Brain microvascular endothelial cell (primary cell): ENCODE data around the gene NGEF.
"Not testable (repeated sequence)": the region's sequence is repeated elsewhere in the genome, so short reads cannot be mapped to it uniquely, and the experiment has no call there.

Experiments used
- DNase-seq: peaks from one replicate; pipeline ENCODE4 v3.0.0-alpha.2; 2020
- H3K27ac ChIP-seq: fragments of 250-450 bp; sonication (Bioruptor Pico); 2 replicates; pipeline ENCODE4 v1.5.1; 2020; ENCODE audit warnings: mild to moderate bottlenecking, moderate library complexity
- H3K27me3 ChIP-seq: fragments of 250-450 bp; sonication (Bioruptor Pico); replicated peaks from 2 replicates; pipeline ENCODE4 v1.5.1; 2020; ENCODE audit warnings: mild to moderate bottlenecking
- H3K36me3 ChIP-seq: fragments of 250-450 bp; sonication (Bioruptor Pico); replicated peaks from 2 replicates; pipeline ENCODE4 v1.5.1; 2020; ENCODE audit warnings: mild to moderate bottlenecking
- H3K4me3 ChIP-seq: 2 replicates; pipeline ENCODE4 v1.5.1; 2011; ENCODE audit warnings: low read depth, mild to moderate bottlenecking, control low read depth, low read length, moderate library complexity
- in situ Hi-C: cut with HindIII; loops from 2 replicates; pipeline ENCODE4 v1.10.0; 2017; ENCODE audit warnings: low sequenced_read_pairs, low pct_ligation_motif_present
- TF ChIP-seq, protein P1 (sequence below): IDR thresholded peaks from 2 replicates; pipeline ENCODE4 v1.5.1; 2011; ENCODE audit warnings: low read depth, mild to moderate bottlenecking, moderate library complexity, low read length, control low read depth, inconsistent platforms; ENCODE audit errors: missing control alignments

NGEF gene

GRCh38 chr2:232911712-232912277 is 101.3 kb downstream of the NGEF start:
- in situ Hi-C loops, result no loop called here
- Histone ChIP-seq H3K27ac (no peak overlapping the region), H3K4me3 (no peak overlapping the region), H3K36me3 (no peaks in the 10 kb centered on the region), H3K27me3 (no peaks in the 10 kb centered on the region)
- TF ChIP-seq, protein P1, sequence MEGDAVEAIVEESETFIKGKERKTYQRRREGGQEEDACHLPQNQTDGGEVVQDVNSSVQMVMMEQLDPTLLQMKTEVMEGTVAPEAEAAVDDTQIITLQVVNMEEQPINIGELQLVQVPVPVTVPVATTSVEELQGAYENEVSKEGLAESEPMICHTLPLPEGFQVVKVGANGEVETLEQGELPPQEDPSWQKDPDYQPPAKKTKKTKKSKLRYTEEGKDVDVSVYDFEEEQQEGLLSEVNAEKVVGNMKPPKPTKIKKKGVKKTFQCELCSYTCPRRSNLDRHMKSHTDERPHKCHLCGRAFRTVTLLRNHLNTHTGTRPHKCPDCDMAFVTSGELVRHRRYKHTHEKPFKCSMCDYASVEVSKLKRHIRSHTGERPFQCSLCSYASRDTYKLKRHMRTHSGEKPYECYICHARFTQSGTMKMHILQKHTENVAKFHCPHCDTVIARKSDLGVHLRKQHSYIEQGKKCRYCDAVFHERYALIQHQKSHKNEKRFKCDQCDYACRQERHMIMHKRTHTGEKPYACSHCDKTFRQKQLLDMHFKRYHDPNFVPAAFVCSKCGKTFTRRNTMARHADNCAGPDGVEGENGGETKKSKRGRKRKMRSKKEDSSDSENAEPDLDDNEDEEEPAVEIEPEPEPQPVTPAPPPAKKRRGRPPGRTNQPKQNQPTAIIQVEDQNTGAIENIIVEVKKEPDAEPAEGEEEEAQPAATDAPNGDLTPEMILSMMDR, result no peak
- no peak for DNase-seq

- no peaks in the 10 kb centered on the region for H3K27me3 ChIP-seq
These were observed 102.7 kb downstream of the NGEF start for GRCh38 chr2:232910376-232910775.

GRCh38 chr2:232908695-232909094 is 104.4 kb downstream of the NGEF start:
- DNase-seq, result no peak
- in situ Hi-C loops, result no loop called here
- no peak overlapping the region for H3K4me3 ChIP-seq
- H3K36me3 ChIP-seq, result no peaks in the 10 kb centered on the region
- TF ChIP-seq, protein P1, result no peak
- H3K27me3 ChIP-seq, result no peaks in the 10 kb centered on the region
- no peak overlapping the region for H3K27ac ChIP-seq

More at GRCh38 chr2:232910376-232910775, 102.7 kb downstream of the NGEF start:
- TF ChIP-seq, protein P1, result no peak
- no peak overlapping the region for H3K27ac ChIP-seq
- no peaks in the 10 kb centered on the region for H3K36me3 ChIP-seq
- no peak overlapping the region for H3K4me3 ChIP-seq
- no peak for DNase-seq
- in situ Hi-C loops, result no loop called here

DNA sequence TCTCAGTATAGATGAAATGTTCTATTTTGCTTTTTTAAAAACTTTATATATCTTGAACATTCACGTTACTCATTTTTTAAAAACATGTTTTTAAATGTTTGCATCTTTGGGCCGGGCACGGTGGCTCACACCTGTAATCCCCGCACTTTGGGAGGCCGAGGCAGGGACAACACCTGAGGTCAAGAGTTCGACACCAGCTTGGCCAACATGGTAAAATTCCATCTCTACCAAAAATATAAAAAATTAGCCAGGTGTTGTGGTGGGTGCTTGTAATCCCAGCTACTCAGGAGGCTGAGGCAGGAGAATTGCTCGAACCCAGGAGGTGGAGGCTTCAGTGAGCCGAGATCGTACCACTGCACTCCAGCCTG is 105.4 kb downstream of the NGEF start:
- H3K4me3 ChIP-seq, DNase-seq, H3K36me3 ChIP-seq, H3K27me3 ChIP-seq, H3K27ac ChIP-seq, in situ Hi-C loops: not testable (repeated sequence)

DNA sequence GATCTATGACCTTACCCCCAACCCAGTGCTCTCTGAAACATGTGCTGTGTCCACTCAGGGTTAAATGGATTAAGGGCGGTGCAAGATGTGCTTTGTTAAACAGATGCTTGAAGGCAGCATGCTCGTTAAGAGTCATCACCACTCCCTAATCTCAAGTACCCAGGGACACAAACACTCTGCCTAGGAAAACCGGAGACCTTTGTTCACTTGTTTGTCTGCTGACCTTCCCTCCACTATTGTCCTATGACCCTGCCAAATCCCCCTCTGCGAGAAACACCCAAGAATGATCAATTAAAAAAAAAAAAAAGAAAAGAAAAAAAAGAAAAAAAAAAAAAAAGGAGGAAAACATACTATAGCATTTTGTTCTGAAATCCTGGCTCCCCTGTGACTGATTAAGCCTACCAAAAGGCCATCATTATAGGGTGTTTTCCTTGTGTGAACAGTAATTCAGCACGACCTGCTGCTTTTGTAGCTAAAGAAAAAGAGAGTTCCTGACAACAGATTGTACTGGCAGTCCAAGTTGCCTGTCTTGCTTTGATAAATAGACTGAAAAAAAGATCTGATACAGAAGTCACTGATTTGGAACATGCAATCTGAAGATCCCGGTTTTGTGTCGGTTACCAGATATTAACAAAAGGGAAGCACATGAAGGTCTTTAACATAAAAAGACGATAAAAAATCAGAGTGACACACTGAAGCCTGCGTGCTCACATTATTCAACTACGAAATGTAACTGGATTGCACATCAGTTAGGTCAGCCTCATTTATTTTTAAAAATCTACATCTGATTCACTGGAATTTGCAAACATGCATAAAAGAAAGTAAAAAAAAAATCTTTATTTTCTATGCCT is 106.0 kb downstream of the NGEF start:
- DNase-seq, in situ Hi-C loops, H3K36me3 ChIP-seq, H3K27me3 ChIP-seq, H3K4me3 ChIP-seq, H3K27ac ChIP-seq: not testable (repeated sequence)

GRCh38 chr2:232903989-232904388 is 109.1 kb downstream of the NGEF start:
- no peak overlapping the region for H3K27ac ChIP-seq
- no peak overlapping the region for H3K4me3 ChIP-seq
- DNase-seq, result no peak
- in situ Hi-C loops, result no loop called here
- TF ChIP-seq, protein P1, result no peak
- H3K27me3 ChIP-seq, result no peaks in the 10 kb centered on the region
- H3K36me3 ChIP-seq, result no peaks in the 10 kb centered on the region
